Medulla oblongata (tissue), 1 donor: ENCODE measurements around the gene ARHGAP6.
A peak's percentile ranks its signal among the peaks of the same experiment; 100 is the strongest.
"Not testable (repeated sequence)": the region's sequence is repeated elsewhere in the genome, so short reads cannot be mapped to it uniquely, and the experiment has no call there.

Source experiments
- DNase-seq: peaks from one replicate; pipeline ENCODE4 v3.0.0-alpha.2; 2015; ENCODE audit errors: extremely low spot score

Gene ARHGAP6

DNA sequence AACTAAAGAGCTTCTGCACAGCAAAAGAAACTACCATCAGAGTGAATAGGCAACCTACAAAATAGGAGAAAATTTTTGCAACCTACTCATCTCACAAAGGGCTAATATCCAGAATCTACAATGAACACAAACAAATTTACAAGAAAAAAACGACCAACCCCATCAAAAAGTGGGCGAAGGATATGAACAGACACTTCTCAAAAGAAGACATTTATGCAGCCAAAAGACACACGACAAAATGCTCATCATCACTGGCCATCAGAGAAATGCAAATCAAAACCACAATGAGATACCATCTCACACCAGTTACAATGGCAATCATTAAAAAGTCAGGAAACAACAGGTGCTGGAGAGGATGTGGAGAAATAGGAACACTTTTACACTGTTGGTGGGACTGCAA is 304.1 kb downstream of the ARHGAP6 start:
- DNase-seq: not testable (repeated sequence)

DNA sequence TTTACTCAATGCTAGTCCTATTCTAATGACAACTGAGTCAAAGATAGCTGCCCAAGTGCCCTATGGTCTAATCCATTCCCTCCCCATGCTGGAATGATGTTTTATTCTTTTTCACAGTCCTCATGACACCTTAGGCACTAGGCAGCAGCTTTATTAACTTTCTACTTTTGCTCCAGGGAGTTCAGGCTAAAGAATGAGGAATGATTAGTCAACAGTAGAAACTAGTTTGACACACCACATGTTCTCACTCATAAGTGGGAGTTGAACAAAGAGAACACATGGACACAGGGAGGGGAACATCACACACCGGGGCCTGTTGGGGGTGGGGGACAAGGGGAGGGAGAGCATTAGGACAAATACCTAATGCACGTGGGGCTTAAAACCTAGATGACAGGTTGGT is 309.8 kb downstream of the ARHGAP6 start:
- not testable (repeated sequence) for DNase-seq

DNA sequence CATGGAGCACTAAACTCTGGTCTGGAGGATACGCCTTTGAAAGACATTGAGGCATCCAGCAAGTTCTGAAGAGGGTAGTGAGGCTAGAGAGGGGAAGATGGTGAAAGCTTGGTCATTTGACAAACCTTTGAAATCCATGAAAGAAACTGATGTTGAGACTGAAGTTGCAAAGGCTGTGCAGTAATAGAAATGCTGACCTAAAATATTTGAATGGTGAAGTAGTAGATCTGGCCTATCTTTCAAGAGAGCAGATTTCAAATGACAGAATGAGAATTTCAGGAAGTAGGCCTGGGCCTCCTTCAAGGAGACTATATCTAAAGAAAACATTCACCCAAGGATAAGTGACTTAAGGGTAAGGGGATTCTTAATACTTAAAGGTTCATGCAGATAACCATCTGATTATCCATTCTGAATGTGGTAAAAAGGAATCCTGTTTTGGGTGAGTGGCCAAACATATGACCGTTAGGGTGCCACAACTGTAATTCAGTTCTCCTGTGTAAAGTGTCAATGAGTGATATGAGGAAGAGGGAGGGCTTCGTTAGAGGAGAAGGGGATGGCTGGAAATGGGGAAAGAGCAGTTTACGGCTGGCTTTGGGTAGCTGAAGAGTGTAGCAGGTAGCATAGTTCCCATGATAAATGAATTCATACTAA is 310.3 kb downstream of the ARHGAP6 start:
- DNase-seq: no peak

DNA sequence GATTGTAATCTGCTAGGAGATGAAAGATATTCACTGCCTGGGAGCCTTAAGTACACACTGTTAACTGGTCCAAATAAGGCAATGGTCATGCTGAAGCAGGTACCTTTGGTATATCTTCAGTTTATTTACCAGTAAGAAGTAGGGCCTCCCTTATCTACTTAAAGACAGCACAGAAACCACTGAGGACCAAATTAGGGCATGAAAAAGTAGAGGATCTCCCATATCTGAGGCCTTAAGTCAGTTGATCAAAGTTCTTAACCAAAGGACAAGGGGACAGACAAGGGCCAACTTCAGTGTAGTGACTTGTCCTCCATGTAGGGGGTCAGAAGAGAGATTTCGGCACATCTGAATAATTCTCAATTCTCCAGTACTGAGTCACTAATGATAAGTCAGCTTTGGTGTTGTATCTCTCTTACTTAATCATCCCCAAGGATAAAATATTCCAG is 313.4 kb downstream of the ARHGAP6 start:
- DNase-seq: no peak

GRCh38 chrX:11351375-11352295 is 314.1 kb downstream of the ARHGAP6 start:
- no peak for DNase-seq

GRCh38 chrX:11349661-11350337 is 315.9 kb downstream of the ARHGAP6 start:
- DNase-seq: no peak

- DNase-seq: no peak
Observed at GRCh38 chrX:11349020-11349419, 316.7 kb downstream of the ARHGAP6 start.

DNA sequence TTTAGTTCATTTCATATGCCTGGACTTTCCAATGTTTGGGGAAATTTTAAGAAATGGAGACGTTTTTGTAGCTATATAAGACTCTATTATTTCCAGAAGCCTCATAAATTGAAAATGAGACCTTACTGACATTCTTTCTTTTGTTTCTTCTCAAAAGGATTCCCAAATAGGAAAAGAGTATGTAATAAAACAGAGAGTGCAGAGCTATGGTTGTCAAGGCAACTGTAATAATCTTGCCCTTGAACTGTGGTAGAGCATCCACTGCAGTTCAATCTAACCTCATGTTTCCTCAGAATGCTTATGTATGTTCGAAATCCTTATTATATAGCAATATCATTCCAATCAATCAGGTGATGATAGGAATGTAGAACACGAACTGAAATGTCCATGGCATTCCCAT is 318.4 kb downstream of the ARHGAP6 start:
- no peak for DNase-seq

- no peak for DNase-seq
Observed at GRCh38 chrX:11346121-11346682, 319.5 kb downstream of the ARHGAP6 start.

DNA sequence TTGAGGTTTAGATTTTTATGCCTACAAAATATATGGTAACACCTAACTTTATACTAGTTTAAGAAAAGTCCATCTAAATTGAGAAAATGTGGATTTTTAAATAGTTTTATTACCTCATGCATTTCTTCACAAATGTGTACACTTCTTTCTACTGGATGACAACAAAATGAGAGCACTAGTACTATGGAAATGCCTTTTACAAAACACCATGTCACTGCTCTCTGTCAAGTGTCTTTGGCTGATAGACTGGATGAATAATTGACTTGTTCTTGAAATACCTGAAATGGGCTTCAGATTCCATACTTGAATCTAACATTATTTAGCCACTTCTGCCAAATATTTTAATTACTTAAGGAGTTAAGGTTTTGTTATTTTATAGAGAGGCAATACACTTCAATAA is 323.0 kb downstream of the ARHGAP6 start:
- no peak for DNase-seq

GRCh38 chrX:11341274-11342201 is 324.2 kb downstream of the ARHGAP6 start:
- peak; percentile 39 for DNase-seq

DNA sequence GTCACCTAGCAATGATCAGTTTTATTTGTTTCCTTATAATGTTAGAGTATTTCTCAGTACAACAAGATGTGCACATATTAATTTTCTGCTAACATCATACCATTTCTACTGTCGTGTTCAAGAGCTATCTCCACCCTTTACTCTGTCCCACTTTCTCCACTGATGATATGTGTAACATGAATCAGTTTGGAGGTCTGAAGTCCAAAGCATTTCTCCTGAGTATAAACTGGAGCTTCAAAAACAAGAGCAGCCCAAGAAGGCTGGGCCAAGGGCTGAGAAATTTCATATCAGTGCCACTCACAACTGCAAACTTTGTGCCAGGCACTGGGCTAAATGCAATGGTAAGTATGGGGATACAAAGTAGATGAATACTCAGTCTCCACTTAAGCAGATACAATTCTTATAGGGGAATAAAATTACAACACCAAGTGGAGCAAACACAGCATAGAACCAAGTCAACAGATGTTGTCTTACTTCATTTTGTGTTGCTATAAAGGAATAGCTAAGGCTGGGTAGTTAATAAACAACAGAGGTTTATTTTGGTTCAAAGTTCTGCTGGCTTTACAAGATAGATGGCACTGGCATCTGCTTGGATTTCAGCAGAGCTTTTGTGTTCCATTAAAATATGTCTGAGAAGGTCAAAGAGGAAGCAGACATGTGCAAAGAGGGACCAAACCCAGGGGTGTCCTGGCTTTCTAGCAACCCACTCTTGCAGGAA is 328.3 kb downstream of the ARHGAP6 start:
- no peak for DNase-seq

DNA sequence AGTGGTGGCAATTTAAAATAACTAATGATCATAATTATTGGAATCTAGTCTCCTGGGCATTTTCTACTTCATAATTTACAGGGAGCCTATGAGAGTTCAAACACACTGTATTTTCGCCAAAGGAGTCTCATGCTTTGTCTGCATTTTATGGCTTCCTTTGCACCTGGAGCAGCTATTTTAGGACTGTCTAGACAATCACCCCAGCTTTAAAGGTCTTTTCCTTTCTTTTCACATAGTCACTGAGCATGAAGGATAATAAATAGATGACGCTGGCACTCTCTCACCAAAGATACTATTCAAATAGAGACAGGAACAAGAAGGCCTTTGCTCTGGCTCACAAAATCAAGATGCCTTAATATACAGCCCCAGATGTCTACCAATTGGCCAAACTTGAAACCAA is 329.5 kb downstream of the ARHGAP6 start:
- no peak for DNase-seq

GRCh38 chrX:11334165-11334564 is 331.6 kb downstream of the ARHGAP6 start:
- DNase-seq: no peak

- DNase-seq: no peak
Observed at GRCh38 chrX:11331788-11332187, 333.9 kb downstream of the ARHGAP6 start.

DNA sequence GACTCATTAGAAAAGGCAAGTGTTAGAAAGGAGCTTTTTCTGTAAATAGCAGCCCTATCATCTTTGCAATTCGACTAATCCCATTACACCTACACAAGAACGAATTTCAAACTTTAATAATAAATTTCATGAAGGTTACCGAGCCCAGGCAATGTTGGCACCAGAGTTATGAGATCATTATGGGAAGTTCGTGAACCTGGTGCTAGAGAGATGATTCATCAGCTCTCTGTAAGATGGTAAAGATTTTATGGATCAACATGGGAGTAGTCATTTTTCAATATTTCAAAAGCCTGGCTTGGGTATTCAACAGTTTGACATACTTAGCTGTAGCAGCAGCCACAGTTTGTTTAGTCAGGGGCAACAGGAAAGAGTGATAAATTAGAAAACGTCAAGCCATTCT is 336.7 kb downstream of the ARHGAP6 start:
- DNase-seq: no peak

- DNase-seq: no peak
Observed at GRCh38 chrX:11328134-11328533, 337.6 kb downstream of the ARHGAP6 start.

DNA sequence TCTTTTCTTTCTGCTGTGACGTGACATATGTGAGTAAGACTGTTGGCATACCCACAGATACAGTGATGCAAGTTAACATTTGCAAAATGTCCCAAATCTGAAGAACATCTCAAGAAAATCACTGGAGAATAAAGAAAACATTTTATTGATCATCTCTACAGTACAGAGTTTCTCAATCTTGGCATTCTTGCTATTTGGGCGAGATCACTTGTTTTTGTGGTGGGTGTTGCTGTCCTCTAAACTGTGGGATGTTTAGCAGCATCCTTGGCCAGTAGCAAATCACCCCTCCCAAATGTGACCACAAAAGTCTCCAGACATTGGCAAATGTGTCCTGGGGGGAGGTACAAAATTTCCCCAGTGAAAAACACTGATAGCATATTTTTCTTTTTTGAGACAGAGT is 343.7 kb downstream of the ARHGAP6 start:
- DNase-seq: no peak

- no peak for DNase-seq
Observed at GRCh38 chrX:11319806-11320520, 345.8 kb downstream of the ARHGAP6 start.

DNA sequence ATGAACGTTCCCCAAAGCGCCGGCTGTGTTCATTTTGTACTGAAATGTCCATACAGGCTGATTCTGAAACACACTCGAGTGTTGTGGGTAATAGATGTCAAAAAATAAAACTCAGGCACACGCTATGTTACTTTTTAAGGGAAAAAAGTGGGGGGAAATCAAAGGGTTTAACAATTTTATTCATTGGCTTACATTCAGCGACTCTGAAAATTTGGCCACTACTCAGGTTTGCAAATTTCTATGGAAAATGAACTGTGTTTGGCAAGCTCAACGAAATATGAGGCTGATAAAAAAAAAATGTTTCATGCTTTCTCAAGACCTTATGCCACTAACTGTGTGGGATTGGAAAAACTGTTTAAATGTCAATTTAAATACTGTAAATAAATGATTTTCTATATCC is 354.0 kb downstream of the ARHGAP6 start:
- DNase-seq: no peak
